PC-9 (cell line): ENCODE data around the gene KIF21A. TPM values are rescaled to one million over a fixed set of nuclear protein-coding genes. Genes with fewer than 3 reads are reported as not detected.
A peak's percentile ranks its signal among the peaks of the same experiment; 100 is the strongest.

Source experiments
- BruUV-seq: library from RNA; stranded (reverse); fragments of 400-500 nt; replicated peaks from 2 replicates; lab custom pipeline; 2021; lab: Mats Ljungman, UMichigan
- CTCF ChIA-PET: fragments of 300-600 bp; sonication (Branson Sonifier 250); formaldehyde crosslinking; loops from one replicate; lab custom pipeline; 2022; ENCODE audit warnings: antibody characterized with exemption; lab: Charles Lee
- POLR2A ChIA-PET: fragments of 300-600 bp; sonication (Branson Sonifier 250); formaldehyde crosslinking; loops from one replicate; lab custom pipeline; 2022; ENCODE audit warnings: antibody characterized with exemption; ENCODE audit not compliant: unreplicated experiment; lab: Charles Lee
- DNase-seq, 2 experiments: peaks; one replicate each; pipeline versions ENCODE4 v3.0.0 to v3.0.0-alpha.2; 2015 to 2022; ENCODE audit warnings: mixed read lengths in 1 of 2
- H2AFZ ChIP-seq: fragments of 200-600 bp; sonication (generic); 2 replicates; pipeline ENCODE4 v1.8.1; 2017; ENCODE audit warnings: antibody characterized with exemption
- H3F3A ChIP-seq: fragments of 200-600 bp; sonication (generic); 2 replicates; pipeline ENCODE4 v1.8.1; 2017; ENCODE audit warnings: antibody characterized with exemption, mild to moderate bottlenecking, low read depth; ENCODE audit not compliant: insufficient read depth
- H3K27ac ChIP-seq: fragments of 200-600 bp; sonication (generic); 2 replicates; pipeline ENCODE4 v1.6.1; 2016; ENCODE audit warnings: mixed run types
- H3K27me3 ChIP-seq: fragments of 200-600 bp; sonication (generic); 2 replicates; pipeline ENCODE4 v1.6.1; 2016; ENCODE audit warnings: low read depth, mixed run types; ENCODE audit not compliant: insufficient read depth
- H3K36me3 ChIP-seq: fragments of 200-600 bp; sonication (generic); 2 replicates; pipeline ENCODE4 v1.6.1; 2016; ENCODE audit warnings: low read depth, mixed run types
- H3K4me1 ChIP-seq: fragments of 200-600 bp; sonication (generic); replicated peaks from 2 replicates; pipeline ENCODE4 v1.6.1; 2016; ENCODE audit warnings: mixed run types; ENCODE audit not compliant: insufficient read depth
- H3K4me2 ChIP-seq: fragments of 200-600 bp; sonication (generic); 2 replicates; pipeline ENCODE4 v1.6.1; 2017; ENCODE audit warnings: mixed run types
- H3K4me3 ChIP-seq: fragments of 200-600 bp; sonication (generic); 2 replicates; pipeline ENCODE4 v1.6.1; 2016; ENCODE audit warnings: mixed run types
- H3K79me2 ChIP-seq: fragments of 200-600 bp; sonication (generic); 2 replicates; pipeline ENCODE4 v1.6.1; 2017; ENCODE audit warnings: low read depth, mixed run types
- H3K9me2 ChIP-seq: fragments of 200-600 bp; sonication (generic); 2 replicates; pipeline ENCODE4 v1.8.1; 2017; ENCODE audit warnings: mild to moderate bottlenecking; ENCODE audit not compliant: insufficient read depth
- H3K9me3 ChIP-seq: fragments of 200-600 bp; sonication (generic); 2 replicates; pipeline ENCODE4 v1.8.1; 2016; ENCODE audit warnings: low read depth; ENCODE audit not compliant: insufficient read depth
- H4K20me1 ChIP-seq: fragments of 200-600 bp; sonication (generic); 2 replicates; pipeline ENCODE4 v1.8.1; 2017; ENCODE audit not compliant: insufficient read depth
- EZH2 ChIP-seq: fragments of 200-600 bp; sonication (generic); IDR thresholded peaks from 2 replicates; pipeline ENCODE4 v1.8.0; 2017; ENCODE audit warnings: antibody characterized with exemption, low read depth
- intact Hi-C: fragments of 100-400 bp; cut with micrococcal nuclease; formaldehyde crosslinking; loops from one replicate; pipeline ENCODE4 v1.10.0; 2022; ENCODE audit not compliant: unreplicated experiment
- total RNA-seq: library from RNA; stranded (reverse); gene quantifications from 2 replicates; pipeline ENCODE4 v1.2.3, GENCODE V29; 2021
- TF ChIP-seq, protein P1 (sequence below): fragments of 200-600 bp; sonication (generic); conservative IDR thresholded peaks from 2 replicates; pipeline ENCODE4 v1.6.1; 2017; ENCODE audit warnings: mixed run types, antibody characterized with exemption, mild to moderate bottlenecking, moderate library complexity

Gene KIF21A
- total RNA-seq, 1 experiment from 2014 or later, result 13.6 TPM

DNA sequence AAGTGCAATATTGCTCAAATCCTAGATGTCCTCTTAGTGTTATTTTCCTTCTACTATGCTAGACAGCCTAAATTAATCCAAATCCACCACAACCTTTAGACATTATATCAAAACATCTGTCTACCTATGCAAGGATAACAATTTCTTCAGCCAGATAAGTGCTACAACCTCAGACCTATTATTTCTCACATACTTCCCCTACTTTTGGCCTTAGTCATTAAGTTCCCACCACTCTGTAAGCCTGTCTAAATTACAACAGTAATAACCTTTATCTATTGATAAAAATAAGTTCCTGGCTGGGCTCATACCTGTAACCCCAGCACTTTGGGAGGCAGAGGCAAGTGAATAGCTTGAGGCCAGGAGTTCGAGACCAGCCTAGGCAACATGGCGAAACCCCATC lies 74.0 kb downstream of the KIF21A start:
- Histone ChIP-seq H3F3A (no peaks in the 10 kb centered on the region), H3K4me2 (no peak overlapping the region), H4K20me1 (no peaks in the 10 kb centered on the region), H3K4me3 (no peak overlapping the region), H3K4me1 (peaks cover 11% of the 10 kb centered on the region), H3K79me2 (no peaks in the 10 kb centered on the region), H3K27me3 (no peaks in the 10 kb centered on the region), H3K36me3 (0 out of 2 replicates have a peak, but pooled peaks cover 5% of the 10 kb centered on the region), H3K9me3 (0 out of 2 replicates have a peak, but pooled peaks cover 3% of the 10 kb centered on the region), H3K9me2 (no peaks in the 10 kb centered on the region), H3K27ac (no peak overlapping the region; the same call in 1 of the 2 replicates), H2AFZ (no peak overlapping the region)
- no TSS peak for BruUV-seq
- TF ChIP-seq, protein P1, sequence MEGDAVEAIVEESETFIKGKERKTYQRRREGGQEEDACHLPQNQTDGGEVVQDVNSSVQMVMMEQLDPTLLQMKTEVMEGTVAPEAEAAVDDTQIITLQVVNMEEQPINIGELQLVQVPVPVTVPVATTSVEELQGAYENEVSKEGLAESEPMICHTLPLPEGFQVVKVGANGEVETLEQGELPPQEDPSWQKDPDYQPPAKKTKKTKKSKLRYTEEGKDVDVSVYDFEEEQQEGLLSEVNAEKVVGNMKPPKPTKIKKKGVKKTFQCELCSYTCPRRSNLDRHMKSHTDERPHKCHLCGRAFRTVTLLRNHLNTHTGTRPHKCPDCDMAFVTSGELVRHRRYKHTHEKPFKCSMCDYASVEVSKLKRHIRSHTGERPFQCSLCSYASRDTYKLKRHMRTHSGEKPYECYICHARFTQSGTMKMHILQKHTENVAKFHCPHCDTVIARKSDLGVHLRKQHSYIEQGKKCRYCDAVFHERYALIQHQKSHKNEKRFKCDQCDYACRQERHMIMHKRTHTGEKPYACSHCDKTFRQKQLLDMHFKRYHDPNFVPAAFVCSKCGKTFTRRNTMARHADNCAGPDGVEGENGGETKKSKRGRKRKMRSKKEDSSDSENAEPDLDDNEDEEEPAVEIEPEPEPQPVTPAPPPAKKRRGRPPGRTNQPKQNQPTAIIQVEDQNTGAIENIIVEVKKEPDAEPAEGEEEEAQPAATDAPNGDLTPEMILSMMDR, result no peak
- no peak for TF ChIP-seq EZH2
- intact Hi-C loops, result no loop called here
- CTCF ChIA-PET, result no interaction called here
- DNase-seq, result peak in 1 of 2 experiments; percentile 50
- POLR2A ChIA-PET, result no interaction called here

DNA sequence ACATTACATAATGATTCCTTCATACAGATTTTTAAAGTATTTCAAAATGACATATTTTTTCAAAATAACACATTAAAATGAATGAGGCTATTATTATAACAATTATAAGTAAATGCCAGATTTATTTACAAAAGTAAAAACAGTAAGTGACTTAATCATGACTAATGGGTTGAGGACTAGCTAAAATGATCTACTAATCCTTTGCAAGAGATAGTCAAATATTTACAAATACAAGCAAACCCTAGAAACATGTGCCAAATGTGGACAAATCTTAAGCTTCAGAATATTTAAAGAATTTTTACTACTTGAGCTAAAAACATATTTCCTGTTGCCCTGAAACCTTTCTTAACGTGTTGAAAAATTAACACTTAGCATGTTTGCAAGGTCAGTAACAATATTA lies 74.8 kb downstream of the KIF21A start:
- H3K4me1 ChIP-seq, result peaks cover 11% of the 10 kb centered on the region
- peak in 1 of 2 experiments; percentile 48 for DNase-seq
- H4K20me1 ChIP-seq, result no peaks in the 10 kb centered on the region
- ChIA-PET POLR2A (no interaction called here), CTCF (no interaction called here)
- no TSS peak for BruUV-seq
- no peak overlapping the region for H2AFZ ChIP-seq
- H3K36me3 ChIP-seq, result 0 out of 2 replicates have a peak, but pooled peaks cover 5% of the 10 kb centered on the region
- H3K4me3 ChIP-seq, result no peak overlapping the region
- H3K27ac ChIP-seq, result peak overlapping the region; percentile 34
- 0 out of 2 replicates have a peak, but pooled peaks cover 3% of the 10 kb centered on the region for H3K9me3 ChIP-seq
- intact Hi-C loops, result no loop called here
- H3K79me2 ChIP-seq, result no peaks in the 10 kb centered on the region
- no peaks in the 10 kb centered on the region for H3K27me3 ChIP-seq
- no peaks in the 10 kb centered on the region for H3K9me2 ChIP-seq
- H3F3A ChIP-seq, result no peaks in the 10 kb centered on the region
- TF ChIP-seq, protein P1, result no peak
- no peak for TF ChIP-seq EZH2
- H3K4me2 ChIP-seq, result no peak overlapping the region

DNA sequence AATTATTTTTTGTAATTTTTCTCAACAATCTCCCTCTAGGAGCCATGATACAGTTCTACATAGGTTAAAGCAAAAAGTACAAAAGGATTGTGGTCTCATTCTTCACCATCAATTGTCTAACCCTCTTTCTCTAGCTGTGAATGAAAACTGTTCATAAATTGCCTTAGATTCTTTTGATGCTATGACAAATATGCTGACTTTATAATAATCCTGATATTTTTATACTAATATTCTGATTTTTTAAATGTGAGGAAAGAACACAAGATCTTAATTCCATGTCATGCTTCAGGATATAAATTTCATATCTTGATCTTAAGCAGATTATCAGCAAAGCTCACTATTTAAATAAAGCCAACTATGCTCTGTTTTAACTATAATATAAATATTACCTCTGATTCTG lies 75.4 kb downstream of the KIF21A start:
- Histone ChIP-seq H3F3A (no peaks in the 10 kb centered on the region), H4K20me1 (no peaks in the 10 kb centered on the region), H3K36me3 (0 out of 2 replicates have a peak, but pooled peaks cover 5% of the 10 kb centered on the region), H3K79me2 (no peaks in the 10 kb centered on the region), H3K27me3 (no peaks in the 10 kb centered on the region), H3K27ac (no peak overlapping the region), H3K4me3 (no peak overlapping the region), H3K9me2 (no peaks in the 10 kb centered on the region), H3K4me1 (peaks cover 11% of the 10 kb centered on the region), H3K9me3 (0 out of 2 replicates have a peak, but pooled peaks cover 3% of the 10 kb centered on the region), H3K4me2 (no peak overlapping the region), H2AFZ (no peak overlapping the region)
- intact Hi-C loops, result no loop called here
- CTCF ChIA-PET, result no interaction called here
- no peak for DNase-seq
- TF ChIP-seq EZH2, result no peak
- TF ChIP-seq, protein P1, result no peak
- no TSS peak for BruUV-seq
- POLR2A ChIA-PET, result no interaction called here
